Testis (tissue), 2 donors: Measurements from ENCODE around the gene OR4D11.

Source experiments
- CTCF ChIP-seq, 3 experiments: fragments of 450-650 bp in 2 of 3; fragments of 200-600 bp in 1 of 3; sonication (generic) in 1 of 3; IDR thresholded peaks; one replicate each; pipeline ENCODE4 v1.5.1; 2016 to 2019; ENCODE audit warnings: antibody characterized with exemption in 3 of 3, mild to moderate bottlenecking in 2 of 3, moderate library complexity in 1 of 3
- POLR2A ChIP-seq: fragments of 450-650 bp; IDR thresholded peaks from one replicate; pipeline ENCODE4 v1.6.1; 2017; ENCODE audit warnings: antibody characterized with exemption, mild to moderate bottlenecking, moderate library complexity

GRCh38 chr11:59542142-59542810 is 38.9 kb downstream of the OR4D11 start:
- no peak for TF ChIP-seq CTCF (IDR thresholded peaks at IDR 0.05)
- no peak for TF ChIP-seq POLR2A
